DOHH2 (cell line): ENCODE measurements around the gene FSTL1.

Experiments used
- H3F3A ChIP-seq: fragments of 200-600 bp; sonication (generic), shearing (Covaris generic); 2 replicates; pipeline ENCODE4 v1.6.0; 2016; ENCODE audit warnings: antibody characterized with exemption, mild to moderate bottlenecking; ENCODE audit not compliant: control insufficient read depth, insufficient read depth
- H3K27ac ChIP-seq: fragments of 200-600 bp; sonication (generic); 2 replicates; pipeline ENCODE4 v1.5.1; 2014; ENCODE audit warnings: low read depth, mild to moderate bottlenecking, low read length, moderate library complexity
- H3K27me3 ChIP-seq: fragments of 200-600 bp; sonication (generic); 2 replicates; pipeline ENCODE4 v1.6.1; 2014; ENCODE audit warnings: mild to moderate bottlenecking, low read length, mixed read lengths; ENCODE audit not compliant: control insufficient read depth
- H3K36me3 ChIP-seq: fragments of 200-600 bp; sonication (generic); 2 replicates; pipeline ENCODE4 v1.6.1; 2014; ENCODE audit warnings: mild to moderate bottlenecking, low read length, moderate library complexity, mixed read lengths; ENCODE audit not compliant: control insufficient read depth
- H3K4me1 ChIP-seq: fragments of 200-600 bp; sonication (generic); 2 replicates; pipeline ENCODE4 v1.6.1; 2014; ENCODE audit warnings: mild to moderate bottlenecking, low read length, mixed read lengths; ENCODE audit not compliant: control insufficient read depth
- H3K4me2 ChIP-seq: fragments of 200-600 bp; sonication (generic); 2 replicates; pipeline ENCODE4 v1.6.0; 2014; ENCODE audit warnings: mild to moderate bottlenecking, low read length, moderate library complexity
- H3K4me3 ChIP-seq: fragments of 200-600 bp; sonication (generic); 2 replicates; pipeline ENCODE4 v1.5.1; 2014; ENCODE audit warnings: mild to moderate bottlenecking, low read length, mixed read lengths
- H3K79me2 ChIP-seq: fragments of 200-600 bp; sonication (generic); 2 replicates; pipeline ENCODE4 v1.6.1; 2014; ENCODE audit warnings: mild to moderate bottlenecking, low read length, mixed read lengths; ENCODE audit not compliant: control insufficient read depth
- H3K9me2 ChIP-seq: fragments of 200-600 bp; sonication (generic); replicated peaks from 2 replicates; pipeline ENCODE4 v1.6.1; 2014; ENCODE audit warnings: mild to moderate bottlenecking, low read length, mixed read lengths; ENCODE audit not compliant: control insufficient read depth
- H3K9me3 ChIP-seq: fragments of 200-600 bp; sonication (generic); 2 replicates; pipeline ENCODE4 v1.6.1; 2014; ENCODE audit warnings: antibody characterized with exemption, low read length, mixed read lengths; ENCODE audit not compliant: control insufficient read depth, insufficient read depth
- H4K20me1 ChIP-seq: fragments of 200-600 bp; sonication (generic); 2 replicates; pipeline ENCODE4 v1.6.0; 2014; ENCODE audit warnings: low read depth, mild to moderate bottlenecking, antibody characterized with exemption, low read length, moderate library complexity; ENCODE audit not compliant: control insufficient read depth, insufficient read depth
- EZH2phosphoT487 ChIP-seq: fragments of 200-600 bp; sonication (generic); IDR thresholded peaks from 2 replicates; pipeline ENCODE4 v1.6.1; 2017; ENCODE audit warnings: borderline replicate concordance, mild to moderate bottlenecking, antibody characterized with exemption, low read length, moderate library complexity, mixed read lengths
- TF ChIP-seq, protein P1 (sequence below): fragments of 200-600 bp; sonication (generic); IDR thresholded peaks from one replicate; pipeline ENCODE4 v1.5.1; 2014; ENCODE audit warnings: antibody characterized with exemption, mild to moderate bottlenecking, low read depth, low read length; ENCODE audit not compliant: poor library complexity, severe bottlenecking

The FSTL1 gene

DNA sequence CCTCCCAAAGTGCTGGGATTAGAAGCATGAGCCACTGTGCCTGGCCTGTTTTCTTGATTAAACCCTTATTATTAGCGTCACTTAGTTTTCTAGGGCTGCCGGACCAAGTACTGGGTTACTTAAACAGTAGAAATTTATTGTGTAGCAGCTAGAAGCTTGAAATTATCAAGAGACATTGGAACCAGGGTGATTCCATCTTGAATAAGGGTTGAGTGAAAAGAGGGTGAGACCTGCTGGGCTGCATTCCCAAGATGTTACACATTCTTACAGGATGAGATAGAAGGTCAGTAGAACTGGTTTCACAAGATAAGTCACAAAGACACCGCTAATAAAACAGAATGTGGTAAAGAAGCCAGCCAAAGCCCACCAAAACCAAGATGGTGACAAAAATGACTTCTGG lies 18.6 kb upstream of the FSTL1 start:
- H3K36me3 ChIP-seq = no peaks in the 10 kb centered on the region
- H3K9me2 ChIP-seq = no peaks in the 10 kb centered on the region
- H3K4me2 ChIP-seq = no peak overlapping the region
- no peak overlapping the region for H3K27ac ChIP-seq
- H3F3A ChIP-seq = no peaks in the 10 kb centered on the region
- H3K9me3 ChIP-seq = no peaks in the 10 kb centered on the region; the same call in 1 of the 2 replicates
- no peaks in the 10 kb centered on the region for H3K4me1 ChIP-seq
- H3K27me3 ChIP-seq = peaks cover 8% of the 10 kb centered on the region; the same call in 1 of the 2 replicates
- H3K79me2 ChIP-seq = no peaks in the 10 kb centered on the region
- H3K4me3 ChIP-seq = no peak overlapping the region
- TF ChIP-seq EZH2phosphoT487 = no peak
- TF ChIP-seq, protein P1, sequence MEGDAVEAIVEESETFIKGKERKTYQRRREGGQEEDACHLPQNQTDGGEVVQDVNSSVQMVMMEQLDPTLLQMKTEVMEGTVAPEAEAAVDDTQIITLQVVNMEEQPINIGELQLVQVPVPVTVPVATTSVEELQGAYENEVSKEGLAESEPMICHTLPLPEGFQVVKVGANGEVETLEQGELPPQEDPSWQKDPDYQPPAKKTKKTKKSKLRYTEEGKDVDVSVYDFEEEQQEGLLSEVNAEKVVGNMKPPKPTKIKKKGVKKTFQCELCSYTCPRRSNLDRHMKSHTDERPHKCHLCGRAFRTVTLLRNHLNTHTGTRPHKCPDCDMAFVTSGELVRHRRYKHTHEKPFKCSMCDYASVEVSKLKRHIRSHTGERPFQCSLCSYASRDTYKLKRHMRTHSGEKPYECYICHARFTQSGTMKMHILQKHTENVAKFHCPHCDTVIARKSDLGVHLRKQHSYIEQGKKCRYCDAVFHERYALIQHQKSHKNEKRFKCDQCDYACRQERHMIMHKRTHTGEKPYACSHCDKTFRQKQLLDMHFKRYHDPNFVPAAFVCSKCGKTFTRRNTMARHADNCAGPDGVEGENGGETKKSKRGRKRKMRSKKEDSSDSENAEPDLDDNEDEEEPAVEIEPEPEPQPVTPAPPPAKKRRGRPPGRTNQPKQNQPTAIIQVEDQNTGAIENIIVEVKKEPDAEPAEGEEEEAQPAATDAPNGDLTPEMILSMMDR = no peak
- H4K20me1 ChIP-seq = no peaks in the 10 kb centered on the region

DNA sequence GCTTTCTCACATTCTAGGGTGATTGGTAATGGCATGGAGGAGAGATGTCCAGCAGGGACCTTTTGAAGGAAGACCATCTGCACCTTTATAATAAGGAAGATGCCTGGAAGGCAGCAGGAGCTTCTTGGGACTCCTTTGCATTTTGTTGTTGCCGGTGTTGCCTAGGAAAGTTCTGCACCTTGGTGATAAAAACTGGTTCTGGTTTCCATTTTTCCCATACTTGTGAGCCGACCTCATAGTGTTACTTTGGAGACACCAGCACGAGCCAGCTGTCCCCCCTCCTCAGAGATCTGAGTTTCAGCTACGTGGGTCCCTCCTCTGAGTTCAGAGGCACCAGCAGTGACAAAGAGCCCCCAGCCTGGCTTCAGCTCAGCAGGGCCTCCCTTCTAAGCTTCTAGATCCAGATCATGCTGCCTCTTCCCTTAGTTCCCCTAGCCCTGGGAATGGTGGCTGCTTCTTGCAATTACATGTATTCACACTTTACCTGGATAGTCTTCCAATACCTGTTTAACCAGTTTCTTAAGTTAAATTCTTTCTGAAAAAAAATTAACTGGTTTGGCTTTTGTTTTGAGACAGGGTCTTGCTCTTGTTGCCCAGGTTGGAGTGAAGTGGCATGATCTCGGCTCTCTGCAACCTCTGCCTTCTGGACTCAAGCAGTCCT lies 18.0 kb upstream of the FSTL1 start:
- Histone ChIP-seq H3K9me2 (no peaks in the 10 kb centered on the region), H3K4me2 (no peak overlapping the region), H3K27me3 (peaks cover 8% of the 10 kb centered on the region; the same call in 1 of the 2 replicates), H3K9me3 (no peaks in the 10 kb centered on the region; the same call in 1 of the 2 replicates), H3K4me1 (no peaks in the 10 kb centered on the region), H3K27ac (no peak overlapping the region), H3F3A (no peaks in the 10 kb centered on the region), H3K4me3 (no peak overlapping the region), H4K20me1 (no peaks in the 10 kb centered on the region), H3K79me2 (no peaks in the 10 kb centered on the region), H3K36me3 (no peaks in the 10 kb centered on the region)
- TF ChIP-seq, protein P1 = no peak
- TF ChIP-seq EZH2phosphoT487 = no peak

DNA sequence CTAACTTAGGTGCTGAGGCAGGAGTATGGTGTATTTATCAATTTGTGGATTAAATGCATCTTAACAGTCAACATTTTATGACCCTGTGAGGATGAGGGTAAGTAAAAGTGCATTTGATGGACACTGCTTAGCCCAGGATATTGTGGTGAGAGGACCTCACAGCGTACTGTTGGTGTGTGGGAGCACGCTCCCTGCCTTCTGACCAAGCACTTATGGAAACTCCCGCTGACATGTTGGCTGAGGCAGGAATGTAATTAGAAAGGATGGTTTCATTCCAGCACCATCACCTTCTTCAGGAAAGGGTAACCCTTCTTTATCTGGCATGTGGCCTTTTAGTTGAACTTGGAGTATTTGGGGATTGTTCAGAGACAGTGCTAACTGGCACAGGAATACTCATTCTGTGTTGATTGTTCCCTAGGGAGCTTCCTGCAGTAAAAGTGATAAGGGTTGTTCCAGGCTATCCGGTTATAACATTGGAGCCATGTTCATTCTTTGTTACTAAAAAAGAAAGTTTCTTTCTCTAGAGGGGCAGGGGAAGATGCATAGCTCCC lies 11.7 kb upstream of the FSTL1 start:
- no peak overlapping the region for H3K27ac ChIP-seq
- H3K4me3 ChIP-seq = no peak overlapping the region
- no peak for TF ChIP-seq EZH2phosphoT487
- TF ChIP-seq, protein P1 = no peak

More for the DNA sequence above, 11.7 kb upstream of the FSTL1 start:
- Histone ChIP-seq H3K36me3 (no peaks in the 10 kb centered on the region), H3K4me2 (no peak overlapping the region), H3F3A (no peaks in the 10 kb centered on the region), H3K79me2 (no peaks in the 10 kb centered on the region), H3K27me3 (no peaks in the 10 kb centered on the region), H4K20me1 (no peaks in the 10 kb centered on the region), H3K9me2 (no peaks in the 10 kb centered on the region), H3K9me3 (no peaks in the 10 kb centered on the region), H3K4me1 (no peaks in the 10 kb centered on the region)
